Measurements from ENCODE around the gene ATF2.

Gene ATF2

GRCh38 chr2:175136334-175137215 lies 31.4 kb downstream of the ATF2 start:
- TF ChIP-seq CTCF (IDR thresholded peaks at IDR 0.05; ENCODE audit: low read depth, low read length): no peak
- no peak overlapping the region for H3K4me3 ChIP-seq (ENCODE audit: low read depth, low read length)
- in situ Hi-C loops (cut with HindIII; ENCODE audit: low sequenced_read_pairs): no loop called here

GRCh38 chr2:175135862-175136261 lies 32.1 kb downstream of the ATF2 start:
- no peak overlapping the region for H3K4me3 ChIP-seq (ENCODE audit: low read depth, low read length)
- in situ Hi-C loops (cut with HindIII; ENCODE audit: low sequenced_read_pairs): no loop called here

More at GRCh38 chr2:175136334-175137215, 31.4 kb downstream of the ATF2 start:
- DNase-seq (ENCODE audit: low read depth, low spot score): no peak

GRCh38 chr2:175135177-175135576 lies 32.8 kb downstream of the ATF2 start:
- no peak for DNase-seq (ENCODE audit: low read depth, low spot score)
- in situ Hi-C loops (cut with HindIII; ENCODE audit: low sequenced_read_pairs): no loop called here
- H3K4me3 ChIP-seq (ENCODE audit: low read depth, low read length): no peak overlapping the region
- TF ChIP-seq CTCF (IDR thresholded peaks at IDR 0.05; ENCODE audit: low read depth, low read length): no peak

More at GRCh38 chr2:175135862-175136261, 32.1 kb downstream of the ATF2 start:
- TF ChIP-seq CTCF (IDR thresholded peaks at IDR 0.05; ENCODE audit: low read depth, low read length): no peak
- no peak for DNase-seq (ENCODE audit: low read depth, low spot score)

DNA sequence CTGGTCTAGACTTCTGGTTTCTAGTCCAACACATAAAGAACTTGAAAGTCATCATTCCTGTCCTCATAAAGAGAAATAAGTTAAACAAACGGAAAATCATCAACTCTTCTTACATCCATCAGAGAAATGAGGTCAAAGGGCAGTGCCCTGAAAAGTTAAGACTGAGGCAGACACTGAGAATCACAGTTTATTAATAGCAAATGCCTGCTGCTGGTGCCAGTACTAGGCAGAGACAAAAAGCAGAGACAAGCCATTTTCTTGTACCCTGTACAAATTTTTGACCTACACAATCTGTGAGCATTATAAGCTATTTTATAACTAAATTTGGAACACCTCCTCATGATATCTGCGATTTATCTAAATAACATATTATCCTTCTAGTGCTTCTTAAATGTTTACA lies 36.8 kb downstream of the ATF2 start:
- in situ Hi-C loops (cut with HindIII; ENCODE audit: low sequenced_read_pairs): no loop called here
- no peak for DNase-seq (ENCODE audit: low read depth, low spot score)
- no peak overlapping the region for H3K4me3 ChIP-seq (ENCODE audit: low read depth, low read length)
- TF ChIP-seq CTCF (IDR thresholded peaks at IDR 0.05; ENCODE audit: low read depth, low read length): no peak

DNA sequence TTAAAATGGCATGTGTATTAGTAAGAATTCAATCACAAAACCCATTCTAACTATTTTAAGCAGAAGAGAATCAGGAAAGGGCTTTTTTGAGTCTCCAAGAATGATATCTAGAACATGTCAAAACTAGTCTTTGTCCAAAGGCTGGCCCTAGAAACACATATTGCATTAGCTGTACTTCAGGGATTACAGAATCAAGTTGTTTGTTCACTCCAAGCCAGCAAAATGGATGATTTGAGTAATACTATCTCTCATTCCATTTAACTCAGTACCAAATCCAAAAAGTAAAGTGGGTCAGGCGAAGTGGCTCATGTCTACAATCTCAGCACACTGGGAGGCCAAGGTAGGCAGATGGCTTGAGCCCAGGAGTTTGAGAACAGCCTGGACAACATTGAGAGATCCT lies 41.3 kb downstream of the ATF2 start:
- H3K4me3 ChIP-seq (ENCODE audit: low read depth, low read length): no peak overlapping the region
- TF ChIP-seq CTCF (IDR thresholded peaks at IDR 0.05; ENCODE audit: low read depth, low read length): no peak
- no peak for DNase-seq (ENCODE audit: low read depth, low spot score)
- in situ Hi-C loops (cut with HindIII; ENCODE audit: low sequenced_read_pairs): no loop called here

- in situ Hi-C loops (cut with HindIII; ENCODE audit: low sequenced_read_pairs): no loop called here
- TF ChIP-seq CTCF (IDR thresholded peaks at IDR 0.05; ENCODE audit: low read depth, low read length): no peak
- DNase-seq (ENCODE audit: low read depth, low spot score): no peak
- no peak overlapping the region for H3K4me3 ChIP-seq (ENCODE audit: low read depth, low read length)
Observed at GRCh38 chr2:175123254-175123653, 44.7 kb downstream of the ATF2 start.
